ENCODE data around the gene FGGY.

Gene FGGY

GRCh38 chr1:59804301-59804700, 507.4 kb downstream of the FGGY start:
- peak; percentile 68 for DNase-seq (ENCODE audit: low read depth)
- TF ChIP-seq CTCF (conservative IDR thresholded peaks at IDR 0.05; ENCODE audit: low read depth, low read length): no peak
- H3K4me3 ChIP-seq (ENCODE audit: low read length): no peak overlapping the region

- TF ChIP-seq CTCF (conservative IDR thresholded peaks at IDR 0.05; ENCODE audit: low read depth, low read length): no peak
- no peak overlapping the region for H3K4me3 ChIP-seq (ENCODE audit: low read length)
- no peak for DNase-seq (ENCODE audit: low read depth)
Observed at GRCh38 chr1:59805554-59805953, 508.7 kb downstream of the FGGY start.

Data from retinal pigment epithelial cell (primary cell).